Stimulated activated naive CD4-positive, alpha-beta T cell treated with Interleukin-2 at 50 U/mL for 16 hours (primary cell): ENCODE data around the gene FKBP15.
A peak's percentile ranks its signal among the peaks of the same experiment; 100 is the strongest.
"Not testable (repeated sequence)": the region's sequence is repeated elsewhere in the genome, so short reads cannot be mapped to it uniquely, and the experiment has no call there.

Experiments
- DNase-seq: peaks from one replicate; lab custom pipeline; 2025; lab: John Stamatoyannopoulos, UW

FKBP15 gene

GRCh38 chr9:113179839-113180238, 41.2 kb downstream of the FKBP15 start:
- DNase-seq = no peak

GRCh38 chr9:113178087-113178486, 43.0 kb downstream of the FKBP15 start:
- no peak for DNase-seq

GRCh38 chr9:113177251-113177650, 43.8 kb downstream of the FKBP15 start:
- no peak for DNase-seq

GRCh38 chr9:113176803-113177202, 44.3 kb downstream of the FKBP15 start:
- DNase-seq = no peak

- DNase-seq = no peak
Measured at GRCh38 chr9:113173341-113173740, 47.7 kb downstream of the FKBP15 start.

GRCh38 chr9:113168809-113169208, 52.3 kb downstream of the FKBP15 start:
- DNase-seq = no peak

GRCh38 chr9:113166039-113166438, 55.0 kb downstream of the FKBP15 start:
- DNase-seq = no peak

- no peak for DNase-seq
Measured at GRCh38 chr9:113164536-113165300, 56.4 kb downstream of the FKBP15 start.

- no peak for DNase-seq
Measured at GRCh38 chr9:113163001-113163400, 58.1 kb downstream of the FKBP15 start.

GRCh38 chr9:113160571-113160970, 60.5 kb downstream of the FKBP15 start:
- no peak for DNase-seq

- DNase-seq = no peak
Measured at GRCh38 chr9:113158446-113158845, 62.6 kb downstream of the FKBP15 start.

GRCh38 chr9:113156880-113157279, 64.2 kb downstream of the FKBP15 start:
- DNase-seq = no peak

- DNase-seq = peak; percentile 13
Measured at GRCh38 chr9:113155911-113156588, 65.0 kb downstream of the FKBP15 start.

GRCh38 chr9:113154946-113155345, 66.1 kb downstream of the FKBP15 start:
- DNase-seq = no peak

GRCh38 chr9:113154471-113154870, 66.6 kb downstream of the FKBP15 start:
- DNase-seq = no peak

- DNase-seq = no peak
Measured at GRCh38 chr9:113153599-113153998, 67.5 kb downstream of the FKBP15 start.

- no peak for DNase-seq
Measured at GRCh38 chr9:113152699-113153098, 68.4 kb downstream of the FKBP15 start.

GRCh38 chr9:113151696-113152630, 69.1 kb downstream of the FKBP15 start:
- DNase-seq = no peak

GRCh38 chr9:113150670-113151611, 70.1 kb downstream of the FKBP15 start, which contains the start of gene SLC31A2:
TSS of gene SLC31A2 (plus strand) at chr9:113151007. CDS start at chr9:113151075, 68 bp downstream.
- peak; percentile 90 for DNase-seq

GRCh38 chr9:113149561-113149960, 71.5 kb downstream of the FKBP15 start:
- not testable (repeated sequence) for DNase-seq
